Activated T-helper 1 cell treated with Interleukin-2 at 50 U/mL for 16 hours (primary cell): ENCODE results near the gene MRPL19.

ENCODE experiments used
- DNase-seq: peaks from one replicate; pipeline ENCODE4 v3.0.0-alpha.2; 2020; ENCODE audit warnings: low read depth

Gene MRPL19

GRCh38 chr2:75736276-75736675 lies 89.7 kb downstream of the MRPL19 start:
- no peak for DNase-seq

- DNase-seq, result no peak
Observed at GRCh38 chr2:75737961-75738360, 91.4 kb downstream of the MRPL19 start.
